ENCODE results near the gene SUCLG2.

SUCLG2 gene

GRCh38 chr3:67334588-67334987, 319.8 kb downstream of the SUCLG2 start:
- H3K36me3 Mint-ChIP-seq (ENCODE audit: insufficient read depth): no peaks in the 10 kb centered on the region
- H3K4me1 Mint-ChIP-seq (ENCODE audit: low read depth in 2 of 2): no peaks in the 10 kb centered on the region
- H3K27ac Mint-ChIP-seq: no peak overlapping the region
- H3K27me3 Mint-ChIP-seq: peaks cover 0 to 7% of the 10 kb centered on the region in 2 donors
- no peak overlapping the region for H3K4me3 Mint-ChIP-seq
- DNase-seq: no peak
- peaks cover 7 to 12% of the 10 kb centered on the region in 2 donors for H3K9me3 Mint-ChIP-seq
- no peak for ATAC-seq (replicated peaks)

GRCh38 chr3:67329358-67329757, 325.1 kb downstream of the SUCLG2 start:
- Mint-ChIP-seq H3K36me3 (ENCODE audit: insufficient read depth) (no peaks in the 10 kb centered on the region), H3K4me1 (ENCODE audit: low read depth in 2 of 2) (no peaks in the 10 kb centered on the region), H3K9me3 (no peaks in the 10 kb centered on the region), H3K27me3 (peaks cover 0 to 13% of the 10 kb centered on the region in 2 donors), H3K27ac (no peak overlapping the region), H3K4me3 (no peak overlapping the region)
- ATAC-seq (replicated peaks) (no peak), DNase-seq (no peak)

- no peak overlapping the region for H3K4me3 Mint-ChIP-seq
- ATAC-seq (replicated peaks): no peak
- no peak overlapping the region for H3K27ac Mint-ChIP-seq
- H3K4me1 Mint-ChIP-seq (ENCODE audit: low read depth in 2 of 2): no peaks in the 10 kb centered on the region
- no peak for DNase-seq
- H3K36me3 Mint-ChIP-seq (ENCODE audit: insufficient read depth): no peaks in the 10 kb centered on the region
- H3K27me3 Mint-ChIP-seq: peaks cover 0 to 13% of the 10 kb centered on the region in 2 donors
- no peaks in the 10 kb centered on the region for H3K9me3 Mint-ChIP-seq
Measured at GRCh38 chr3:67327582-67327981, 326.8 kb downstream of the SUCLG2 start.

- Mint-ChIP-seq H3K36me3 (ENCODE audit: insufficient read depth) (no peaks in the 10 kb centered on the region), H3K27me3 (peaks cover 0 to 6% of the 10 kb centered on the region in 2 donors), H3K4me3 (no peak overlapping the region), H3K27ac (no peak overlapping the region), H3K9me3 (no peaks in the 10 kb centered on the region), H3K4me1 (ENCODE audit: low read depth in 2 of 2) (no peaks in the 10 kb centered on the region)
- ATAC-seq (replicated peaks) (no peak), DNase-seq (no peak)
Measured at GRCh38 chr3:67325231-67325630, 329.2 kb downstream of the SUCLG2 start.

Data from effector memory CD8-positive, alpha-beta T cell (primary cell).